ENCODE measurements around the gene LPAR1.
"Not testable (repeated sequence)": the region's sequence is repeated elsewhere in the genome, so short reads cannot be mapped to it uniquely, and the experiment has no call there.

- not testable (repeated sequence) for TF ChIP-seq CTCF (IDR thresholded peaks at IDR 0.05; ENCODE audit: insufficient read depth, low read depth, low read length); EZH2 (IDR thresholded peaks at IDR 0.05; ENCODE audit: insufficient read depth, low read length)
These were observed 176.7 kb downstream of the LPAR1 start for GRCh38 chr9:110861370-110862110.

Measured in astrocyte (in vitro differentiated cells and primary cell).